AG10803 (cell line): Measurements from ENCODE around the gene CRTAC1.

ENCODE experiments used
- DNase-seq: peaks from one replicate; pipeline ENCODE4 v3.0.0; 2010; ENCODE audit warnings: low read depth
- H3K4me3 ChIP-seq: 2 replicates; pipeline ENCODE4 v1.5.1; 2011; ENCODE audit warnings: mild to moderate bottlenecking, low read length, control low read depth
- CTCF ChIP-seq: conservative IDR thresholded peaks from 2 replicates; pipeline ENCODE4 v1.5.1; 2011; ENCODE audit warnings: mild to moderate bottlenecking, low read length, control low read depth, inconsistent platforms

CRTAC1 gene

GRCh38 chr10:97911217-97911616, 119.2 kb downstream of the CRTAC1 start:
- TF ChIP-seq CTCF: no peak
- H3K4me3 ChIP-seq: no peak overlapping the region
- DNase-seq: no peak

- no peak for DNase-seq
- TF ChIP-seq CTCF: no peak
- no peak overlapping the region for H3K4me3 ChIP-seq
Measured at GRCh38 chr10:97910661-97911060, 119.8 kb downstream of the CRTAC1 start.

- TF ChIP-seq CTCF: no peak
- no peak overlapping the region for H3K4me3 ChIP-seq
- no peak for DNase-seq
Measured at GRCh38 chr10:97907830-97908229, 122.6 kb downstream of the CRTAC1 start.

- no peak overlapping the region for H3K4me3 ChIP-seq
- no peak for TF ChIP-seq CTCF
- DNase-seq: no peak
Measured at GRCh38 chr10:97907211-97907610, 123.2 kb downstream of the CRTAC1 start.

GRCh38 chr10:97905276-97905675, 125.1 kb downstream of the CRTAC1 start:
- no peak for DNase-seq
- H3K4me3 ChIP-seq: no peak overlapping the region
- TF ChIP-seq CTCF: no peak

GRCh38 chr10:97904576-97904975, 125.8 kb downstream of the CRTAC1 start:
- TF ChIP-seq CTCF: no peak
- no peak for DNase-seq
- H3K4me3 ChIP-seq: no peak overlapping the region

GRCh38 chr10:97904018-97904381, 126.4 kb downstream of the CRTAC1 start:
- no peak for TF ChIP-seq CTCF
- H3K4me3 ChIP-seq: no peak overlapping the region
- no peak for DNase-seq
